ENCODE data around the gene MDM2. TPM values are rescaled to one million over a fixed set of nuclear protein-coding genes. Genes with fewer than 3 reads are reported as not detected.

MDM2 gene
- total RNA-seq, 4 donors from 2014 or later = 75.9 to 99.6 (median 85.8) TPM

DNA sequence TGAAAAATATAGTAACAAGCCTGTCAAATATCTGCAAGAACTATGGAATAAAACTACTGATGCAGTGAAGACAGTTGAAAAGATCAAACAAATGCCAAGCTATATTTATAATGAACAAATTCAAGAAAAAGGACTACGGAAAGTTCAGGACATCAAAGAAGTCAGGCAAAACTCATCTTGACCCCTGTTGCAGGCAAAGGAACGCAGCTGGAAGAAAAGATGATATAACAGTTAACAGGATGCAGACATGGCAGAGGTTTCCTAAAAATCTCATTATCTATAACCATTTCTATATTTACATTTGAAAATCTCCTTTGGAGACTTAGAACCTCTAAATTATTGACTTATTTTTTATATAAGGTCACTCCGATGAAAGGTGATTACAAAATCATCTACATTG lies 34.1 kb downstream of the MDM2 start:
- Histone ChIP-seq H3K36me3 (peaks cover 0 to 76% (median 4%) of the 10 kb centered on the region in 3 donors), H3K27ac (no peak overlapping the region), H3K9me3 (no peaks in the 10 kb centered on the region), H3K4me3 (no peak overlapping the region), H3K4me1 (no peaks in the 10 kb centered on the region), H3K27me3 (no peaks in the 10 kb centered on the region)
- TF ChIP-seq, protein P1, sequence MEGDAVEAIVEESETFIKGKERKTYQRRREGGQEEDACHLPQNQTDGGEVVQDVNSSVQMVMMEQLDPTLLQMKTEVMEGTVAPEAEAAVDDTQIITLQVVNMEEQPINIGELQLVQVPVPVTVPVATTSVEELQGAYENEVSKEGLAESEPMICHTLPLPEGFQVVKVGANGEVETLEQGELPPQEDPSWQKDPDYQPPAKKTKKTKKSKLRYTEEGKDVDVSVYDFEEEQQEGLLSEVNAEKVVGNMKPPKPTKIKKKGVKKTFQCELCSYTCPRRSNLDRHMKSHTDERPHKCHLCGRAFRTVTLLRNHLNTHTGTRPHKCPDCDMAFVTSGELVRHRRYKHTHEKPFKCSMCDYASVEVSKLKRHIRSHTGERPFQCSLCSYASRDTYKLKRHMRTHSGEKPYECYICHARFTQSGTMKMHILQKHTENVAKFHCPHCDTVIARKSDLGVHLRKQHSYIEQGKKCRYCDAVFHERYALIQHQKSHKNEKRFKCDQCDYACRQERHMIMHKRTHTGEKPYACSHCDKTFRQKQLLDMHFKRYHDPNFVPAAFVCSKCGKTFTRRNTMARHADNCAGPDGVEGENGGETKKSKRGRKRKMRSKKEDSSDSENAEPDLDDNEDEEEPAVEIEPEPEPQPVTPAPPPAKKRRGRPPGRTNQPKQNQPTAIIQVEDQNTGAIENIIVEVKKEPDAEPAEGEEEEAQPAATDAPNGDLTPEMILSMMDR (IDR thresholded peaks at IDR 0.05) = no peak
- TF ChIP-seq POLR2A (IDR thresholded peaks at IDR 0.05) = no peak
- no peak for TF ChIP-seq EP300 (IDR thresholded peaks at IDR 0.05)
- no peak for DNase-seq (ENCODE audit: low spot score in 2 of 2)
- 91 to 93% methylated on average over 3 of the region's 3 CpGs for WGBS, 2 donors

DNA sequence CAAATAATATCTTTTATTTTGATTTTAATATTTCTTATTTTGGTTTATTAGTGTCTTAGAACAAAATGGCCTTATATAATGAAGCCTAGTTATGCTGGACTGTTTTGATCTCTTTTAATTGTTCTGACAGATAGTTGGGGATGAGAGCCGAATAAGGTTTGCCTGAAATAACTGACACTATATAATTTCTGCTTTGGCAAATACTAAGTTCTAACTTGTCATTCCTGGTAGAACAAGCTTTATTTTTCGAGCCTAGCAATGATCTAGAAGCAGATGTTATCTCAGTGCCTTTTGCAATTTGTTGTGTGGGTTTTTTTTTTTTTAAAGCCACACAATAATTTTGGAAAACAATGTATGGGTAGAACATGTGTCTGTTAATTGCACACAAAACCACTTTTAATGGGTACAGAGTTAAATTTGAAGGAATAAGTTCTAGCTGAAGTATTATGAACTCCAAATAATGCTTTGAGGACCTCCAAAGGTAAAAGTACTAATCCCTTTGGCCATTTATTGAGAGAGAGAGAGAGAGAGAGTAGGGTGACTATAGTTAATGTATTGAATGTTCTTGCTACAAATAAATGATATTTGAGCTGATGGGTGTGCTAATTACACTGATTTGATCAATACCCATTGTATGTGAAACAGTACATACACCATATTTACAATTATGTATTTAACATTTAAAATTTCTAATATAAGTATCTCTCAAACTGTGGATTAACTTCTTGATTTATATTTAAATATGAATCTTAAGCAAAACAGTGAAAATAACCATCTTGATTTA lies 35.0 kb downstream of the MDM2 start:
- 86 to 89% methylated on average over 2 of the region's 2 CpGs for WGBS, 2 donors
- no peaks in the 10 kb centered on the region for H3K27me3 ChIP-seq
- H3K9me3 ChIP-seq = no peaks in the 10 kb centered on the region
- H3K27ac ChIP-seq = no peak overlapping the region
- no peak for TF ChIP-seq POLR2A (IDR thresholded peaks at IDR 0.05)
- no peak for TF ChIP-seq EP300 (IDR thresholded peaks at IDR 0.05)
- TF ChIP-seq, protein P1 (IDR thresholded peaks at IDR 0.05) = no peak
- no peak overlapping the region for H3K4me3 ChIP-seq
- H3K36me3 ChIP-seq = peaks cover 0 to 69% (median 0%) of the 10 kb centered on the region in 3 donors
- DNase-seq (ENCODE audit: low spot score in 2 of 2) = no peak
- H3K4me1 ChIP-seq = no peaks in the 10 kb centered on the region

DNA sequence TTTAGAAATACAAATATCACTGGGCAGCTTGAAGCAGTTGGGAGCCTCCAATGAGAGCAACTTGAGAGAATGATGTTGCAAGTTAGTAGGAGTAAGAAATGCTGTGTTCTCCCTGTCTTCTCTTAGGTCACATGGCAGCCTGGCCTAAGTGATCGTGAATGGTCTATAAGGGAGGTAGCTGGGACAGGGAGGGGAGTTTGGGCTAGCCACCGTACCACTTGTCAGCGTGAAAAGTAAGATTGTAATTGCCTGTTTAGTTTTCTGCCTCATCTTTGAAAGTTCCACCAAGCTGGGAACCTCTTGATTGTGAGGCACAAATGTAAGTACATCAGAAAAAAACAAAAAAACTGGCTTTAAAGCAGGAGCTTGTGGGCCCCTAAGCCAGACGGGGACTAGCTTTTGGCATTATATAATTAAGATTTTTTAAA lies 36.4 kb downstream of the MDM2 start:
- Histone ChIP-seq H3K36me3 (peaks cover 0 to 55% (median 0%) of the 10 kb centered on the region in 3 donors), H3K27me3 (no peaks in the 10 kb centered on the region), H3K9me3 (no peaks in the 10 kb centered on the region), H3K27ac (no peak overlapping the region), H3K4me3 (no peak overlapping the region), H3K4me1 (no peaks in the 10 kb centered on the region)
- 82 to 83% methylated on average over 4 of the region's 4 CpGs for WGBS, 2 donors
- no peak for DNase-seq (ENCODE audit: low spot score in 2 of 2)
- no peak for TF ChIP-seq EP300 (IDR thresholded peaks at IDR 0.05)
- no peak for TF ChIP-seq POLR2A (IDR thresholded peaks at IDR 0.05)
- TF ChIP-seq, protein P1 (IDR thresholded peaks at IDR 0.05) = no peak

DNA sequence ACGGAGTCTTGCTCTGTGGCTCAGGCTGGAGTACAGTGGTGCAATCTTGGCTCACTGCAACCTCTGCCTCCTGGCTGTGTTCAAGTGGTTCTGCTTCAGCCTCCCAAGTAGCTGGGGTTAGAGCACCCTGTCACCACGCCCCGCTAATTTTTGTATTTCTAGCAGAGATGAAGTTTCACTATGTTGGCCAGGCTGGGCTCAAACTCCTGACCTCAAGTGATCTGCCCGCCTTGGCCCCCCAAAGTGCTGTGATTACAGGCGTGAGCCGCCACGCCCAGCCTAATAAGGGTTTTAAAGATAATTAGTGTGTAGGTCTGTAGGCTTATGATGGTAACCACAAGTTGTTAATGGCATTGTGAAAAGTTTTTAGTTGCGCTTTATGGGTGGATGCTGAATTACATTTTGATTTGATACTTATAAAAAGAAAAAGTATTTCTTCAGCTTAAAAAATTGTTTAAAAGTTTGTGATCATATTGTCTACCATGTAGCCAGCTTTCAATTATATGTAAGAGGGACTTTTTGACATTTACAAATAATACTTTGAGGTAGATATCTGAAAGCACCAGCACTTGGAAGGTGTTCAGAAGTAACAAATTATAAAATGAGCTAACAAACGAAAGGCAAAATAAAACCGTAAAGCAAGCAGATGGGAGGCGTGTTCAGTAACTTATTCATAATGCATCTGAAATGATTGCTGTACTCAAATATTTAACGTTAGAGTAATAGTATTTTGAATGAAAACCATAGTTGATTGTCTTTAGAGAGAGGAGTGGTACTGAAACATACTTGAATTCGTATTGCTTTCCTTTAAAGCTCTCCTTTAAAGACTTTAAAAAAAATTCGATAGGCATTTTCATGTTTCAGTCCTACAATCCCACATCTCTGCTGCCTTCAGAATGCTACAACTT lies 37.1 kb downstream of the MDM2 start:
- H3K27ac ChIP-seq = no peak overlapping the region
- 86 to 89% methylated on average over 14 of the region's 14 CpGs for WGBS, 2 donors
- peaks cover 0 to 48% (median 0%) of the 10 kb centered on the region in 3 donors for H3K36me3 ChIP-seq
- TF ChIP-seq, protein P1 (IDR thresholded peaks at IDR 0.05) = no peak
- no peak for TF ChIP-seq EP300 (IDR thresholded peaks at IDR 0.05)
- no peak for TF ChIP-seq POLR2A (IDR thresholded peaks at IDR 0.05)
- no peak for DNase-seq (ENCODE audit: low spot score in 2 of 2)
- no peaks in the 10 kb centered on the region for H3K4me1 ChIP-seq
- H3K9me3 ChIP-seq = no peaks in the 10 kb centered on the region
- no peak overlapping the region for H3K4me3 ChIP-seq
- no peaks in the 10 kb centered on the region for H3K27me3 ChIP-seq

All from tibial nerve (tissue), 4 donors.